T-helper 17 cell (primary cell): ENCODE results near the gene TFRC. TPM values are rescaled to one million over a fixed set of nuclear protein-coding genes. Genes with fewer than 3 reads are reported as not detected.
"Not testable (repeated sequence)": the region's sequence is repeated elsewhere in the genome, so short reads cannot be mapped to it uniquely, and the experiment has no call there.

ENCODE experiments used
- ATAC-seq: fragments of 150-1000 bp; cut with Tn5 transposase; 2 replicates; pipeline ENCODE4 v1.10.0; 2021; ENCODE audit warnings: mild to moderate bottlenecking, moderate library complexity
- DNase-seq, 3 donors: peaks; one replicate each; pipeline versions ENCODE4 v3.0.0 to v3.0.0-alpha.2; 2020 to 2021
- H3K9me3 ChIP-seq: one replicate; pipeline ENCODE4 v1.7.0; 2013; ENCODE audit warnings: low read length, mild to moderate bottlenecking; ENCODE audit not compliant: control insufficient read depth, poor library complexity, severe bottlenecking
- H3K27ac Mint-ChIP-seq: one replicate; pipeline ENCODE4 v1.8.0; 2022; ENCODE audit warnings: mild to moderate bottlenecking, moderate library complexity, mixed read lengths
- H3K27me3 Mint-ChIP-seq: one replicate; pipeline ENCODE4 v1.8.0; 2022; ENCODE audit warnings: mixed read lengths
- H3K36me3 Mint-ChIP-seq: one replicate; pipeline ENCODE4 v1.8.0; 2022; ENCODE audit warnings: low read depth, mixed read lengths
- H3K4me1 Mint-ChIP-seq: one replicate; pipeline ENCODE4 v1.8.0; 2022; ENCODE audit warnings: mild to moderate bottlenecking, mixed read lengths
- H3K4me3 Mint-ChIP-seq: one replicate; pipeline ENCODE4 v1.8.0; 2022; ENCODE audit warnings: mild to moderate bottlenecking, moderate library complexity, mixed read lengths
- total RNA-seq, 4 donors: library from RNA in 2 of 4; stranded (reverse) in 2 of 4; gene quantifications; one replicate each; pipeline ENCODE4 v1.2.3 and lab custom pipeline; 2022 to 2026

The TFRC gene
- total RNA-seq, 2 donors from 2014 or later = 218 to 221 TPM

GRCh38 chr3:196016485-196016884, 65.4 kb downstream of the TFRC start:
- no peak for ATAC-seq
- Mint-ChIP-seq H3K4me1 (peaks cover 3% of the 10 kb centered on the region), H3K27ac (no peak overlapping the region), H3K27me3 (peaks cover 7% of the 10 kb centered on the region), H3K36me3 (no peaks in the 10 kb centered on the region), H3K4me3 (no peak overlapping the region)
- DNase-seq = no peak
- no peaks in the 10 kb centered on the region for H3K9me3 ChIP-seq

GRCh38 chr3:196016059-196016458, 65.8 kb downstream of the TFRC start:
- DNase-seq (no peak), ATAC-seq (no peak)
- peaks cover 6% of the 10 kb centered on the region for H3K27me3 Mint-ChIP-seq
- no peaks in the 10 kb centered on the region for H3K36me3 Mint-ChIP-seq
- H3K4me1 Mint-ChIP-seq = peaks cover 3% of the 10 kb centered on the region
- H3K9me3 ChIP-seq = no peaks in the 10 kb centered on the region
- H3K4me3 Mint-ChIP-seq = no peak overlapping the region
- no peak overlapping the region for H3K27ac Mint-ChIP-seq

- Mint-ChIP-seq H3K4me1 (peaks cover 3% of the 10 kb centered on the region), H3K27me3 (no peaks in the 10 kb centered on the region), H3K27ac (no peak overlapping the region), H3K36me3 (peaks cover 3% of the 10 kb centered on the region), H3K4me3 (no peak overlapping the region)
- ATAC-seq (no peak), DNase-seq (no peak)
- no peaks in the 10 kb centered on the region for H3K9me3 ChIP-seq
These were observed 68.1 kb downstream of the TFRC start for GRCh38 chr3:196013587-196014487.

GRCh38 chr3:196012941-196013476, 68.9 kb downstream of the TFRC start:
- Mint-ChIP-seq H3K4me1 (peaks cover 3% of the 10 kb centered on the region), H3K4me3 (no peak overlapping the region), H3K36me3 (peaks cover 3% of the 10 kb centered on the region), H3K27me3 (peaks cover 4% of the 10 kb centered on the region), H3K27ac (no peak overlapping the region)
- DNase-seq = no peak
- ATAC-seq = no peak
- no peaks in the 10 kb centered on the region for H3K9me3 ChIP-seq

- DNase-seq = no peak
- H3K9me3 ChIP-seq = no peaks in the 10 kb centered on the region
- no peak overlapping the region for H3K27ac Mint-ChIP-seq
- H3K27me3 Mint-ChIP-seq = peaks cover 9% of the 10 kb centered on the region
- ATAC-seq = no peak
- peaks cover 3% of the 10 kb centered on the region for H3K36me3 Mint-ChIP-seq
- H3K4me3 Mint-ChIP-seq = no peak overlapping the region
- peaks cover 5% of the 10 kb centered on the region for H3K4me1 Mint-ChIP-seq
These were observed 69.4 kb downstream of the TFRC start for GRCh38 chr3:196012481-196012880.

GRCh38 chr3:196009456-196009855, 72.4 kb downstream of the TFRC start:
- H3K27ac Mint-ChIP-seq = no peak overlapping the region
- H3K27me3 Mint-ChIP-seq = peaks cover 12% of the 10 kb centered on the region
- peaks cover 5% of the 10 kb centered on the region for H3K4me1 Mint-ChIP-seq
- H3K9me3 ChIP-seq = no peaks in the 10 kb centered on the region
- no peak for ATAC-seq
- peaks cover 3% of the 10 kb centered on the region for H3K36me3 Mint-ChIP-seq
- no peak for DNase-seq
- no peak overlapping the region for H3K4me3 Mint-ChIP-seq

- no peak overlapping the region for H3K4me3 Mint-ChIP-seq
- H3K4me1 Mint-ChIP-seq = peaks cover 5% of the 10 kb centered on the region
- H3K36me3 Mint-ChIP-seq = peaks cover 3% of the 10 kb centered on the region
- H3K9me3 ChIP-seq = no peaks in the 10 kb centered on the region
- H3K27ac Mint-ChIP-seq = no peak overlapping the region
- peaks cover 12% of the 10 kb centered on the region for H3K27me3 Mint-ChIP-seq
- ATAC-seq (no peak), DNase-seq (no peak)
These were observed 73.0 kb downstream of the TFRC start for GRCh38 chr3:196008929-196009328.

GRCh38 chr3:196008387-196008786, 73.5 kb downstream of the TFRC start:
- peaks cover 3% of the 10 kb centered on the region for H3K36me3 Mint-ChIP-seq
- DNase-seq (no peak), ATAC-seq (no peak)
- no peaks in the 10 kb centered on the region for H3K9me3 ChIP-seq
- no peak overlapping the region for H3K4me3 Mint-ChIP-seq
- peaks cover 2% of the 10 kb centered on the region for H3K4me1 Mint-ChIP-seq
- H3K27ac Mint-ChIP-seq = no peak overlapping the region
- H3K27me3 Mint-ChIP-seq = peaks cover 12% of the 10 kb centered on the region

- Mint-ChIP-seq H3K36me3 (peaks cover 3% of the 10 kb centered on the region), H3K4me3 (no peak overlapping the region), H3K27ac (no peak overlapping the region), H3K4me1 (peaks cover 2% of the 10 kb centered on the region), H3K27me3 (peaks cover 12% of the 10 kb centered on the region)
- ATAC-seq (no peak), DNase-seq (no peak)
- no peaks in the 10 kb centered on the region for H3K9me3 ChIP-seq
These were observed 74.0 kb downstream of the TFRC start for GRCh38 chr3:196007744-196008335.

- not testable (repeated sequence) for DNase-seq, H3K9me3 ChIP-seq, H3K27ac Mint-ChIP-seq, H3K36me3 Mint-ChIP-seq, ATAC-seq, H3K4me1 Mint-ChIP-seq, H3K4me3 Mint-ChIP-seq
- peaks cover 14% of the 10 kb centered on the region for H3K27me3 Mint-ChIP-seq
These were observed 76.6 kb downstream of the TFRC start for GRCh38 chr3:196005338-196005737.

- H3K4me1 Mint-ChIP-seq, H3K9me3 ChIP-seq, DNase-seq, H3K36me3 Mint-ChIP-seq, ATAC-seq, H3K4me3 Mint-ChIP-seq, H3K27ac Mint-ChIP-seq: not testable (repeated sequence)
- peaks cover 23% of the 10 kb centered on the region for H3K27me3 Mint-ChIP-seq
These were observed 77.4 kb downstream of the TFRC start for GRCh38 chr3:196004359-196005052.

GRCh38 chr3:196003611-196004010, 78.3 kb downstream of the TFRC start:
- no peak for ATAC-seq
- Mint-ChIP-seq H3K4me3 (no peak overlapping the region), H3K27me3 (peaks cover 31% of the 10 kb centered on the region), H3K27ac (no peak overlapping the region), H3K4me1 (peaks cover 2% of the 10 kb centered on the region), H3K36me3 (peaks cover 7% of the 10 kb centered on the region)
- no peaks in the 10 kb centered on the region for H3K9me3 ChIP-seq
- DNase-seq = no peak

GRCh38 chr3:196002721-196003120, 79.2 kb downstream of the TFRC start:
- H3K27me3 Mint-ChIP-seq = peaks cover 24% of the 10 kb centered on the region
- H3K36me3 Mint-ChIP-seq, H3K9me3 ChIP-seq, H3K4me3 Mint-ChIP-seq, H3K27ac Mint-ChIP-seq, H3K4me1 Mint-ChIP-seq, DNase-seq, ATAC-seq: not testable (repeated sequence)
